ENCODE data around the gene TERT. TPM values are rescaled to one million over a fixed set of nuclear protein-coding genes. Genes with fewer than 3 reads are reported as not detected.

The TERT gene
- total RNA-seq, 4 donors from 2014 or later, result not detected

DNA sequence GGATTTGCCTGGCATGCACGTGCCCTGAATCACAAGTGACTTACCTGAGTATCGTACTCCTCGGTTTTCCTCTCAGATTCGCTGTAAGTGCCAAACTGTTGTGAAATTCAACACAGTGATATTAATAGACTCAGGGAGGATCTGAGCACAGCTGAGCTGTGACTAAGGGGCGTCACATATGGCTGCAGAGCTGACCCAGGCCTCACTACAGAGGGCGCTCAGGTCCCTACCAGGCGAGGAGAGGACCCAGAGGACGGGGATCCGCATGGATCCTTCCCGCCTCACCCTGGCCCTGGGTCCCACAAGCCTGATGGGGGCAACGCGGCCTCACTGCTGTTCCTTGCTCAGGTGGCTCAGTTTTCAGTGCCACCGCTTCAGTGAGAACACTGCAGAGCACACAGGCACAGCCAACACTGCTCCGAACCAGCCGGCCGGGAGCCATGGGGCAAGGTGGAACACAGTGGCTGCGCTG, 29.9 kb upstream of the TERT start:
- no peaks in the 10 kb centered on the region for H3K27me3 ChIP-seq
- no peak overlapping the region for H3K27ac ChIP-seq
- no peak overlapping the region for H3K4me3 ChIP-seq
- H3K4me1 ChIP-seq, result peaks cover 22% of the 10 kb centered on the region
- H3K9me3 ChIP-seq, result no peaks in the 10 kb centered on the region
- TF ChIP-seq EP300 (IDR thresholded peaks at IDR 0.05) (no peak), POLR2AphosphoS5 (IDR thresholded peaks at IDR 0.05) (no peak), POLR2A (IDR thresholded peaks at IDR 0.05) (no peak)
- TF ChIP-seq, protein P1, sequence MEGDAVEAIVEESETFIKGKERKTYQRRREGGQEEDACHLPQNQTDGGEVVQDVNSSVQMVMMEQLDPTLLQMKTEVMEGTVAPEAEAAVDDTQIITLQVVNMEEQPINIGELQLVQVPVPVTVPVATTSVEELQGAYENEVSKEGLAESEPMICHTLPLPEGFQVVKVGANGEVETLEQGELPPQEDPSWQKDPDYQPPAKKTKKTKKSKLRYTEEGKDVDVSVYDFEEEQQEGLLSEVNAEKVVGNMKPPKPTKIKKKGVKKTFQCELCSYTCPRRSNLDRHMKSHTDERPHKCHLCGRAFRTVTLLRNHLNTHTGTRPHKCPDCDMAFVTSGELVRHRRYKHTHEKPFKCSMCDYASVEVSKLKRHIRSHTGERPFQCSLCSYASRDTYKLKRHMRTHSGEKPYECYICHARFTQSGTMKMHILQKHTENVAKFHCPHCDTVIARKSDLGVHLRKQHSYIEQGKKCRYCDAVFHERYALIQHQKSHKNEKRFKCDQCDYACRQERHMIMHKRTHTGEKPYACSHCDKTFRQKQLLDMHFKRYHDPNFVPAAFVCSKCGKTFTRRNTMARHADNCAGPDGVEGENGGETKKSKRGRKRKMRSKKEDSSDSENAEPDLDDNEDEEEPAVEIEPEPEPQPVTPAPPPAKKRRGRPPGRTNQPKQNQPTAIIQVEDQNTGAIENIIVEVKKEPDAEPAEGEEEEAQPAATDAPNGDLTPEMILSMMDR (IDR thresholded peaks at IDR 0.05), result no peak
- H3K36me3 ChIP-seq, result peaks cover 63% of the 10 kb centered on the region
- peak; percentile 51 to 65 for DNase-seq (ENCODE audit: low spot score in 2 of 2)
- 85% methylated on average over 4 of the region's 17 CpGs for WGBS

DNA sequence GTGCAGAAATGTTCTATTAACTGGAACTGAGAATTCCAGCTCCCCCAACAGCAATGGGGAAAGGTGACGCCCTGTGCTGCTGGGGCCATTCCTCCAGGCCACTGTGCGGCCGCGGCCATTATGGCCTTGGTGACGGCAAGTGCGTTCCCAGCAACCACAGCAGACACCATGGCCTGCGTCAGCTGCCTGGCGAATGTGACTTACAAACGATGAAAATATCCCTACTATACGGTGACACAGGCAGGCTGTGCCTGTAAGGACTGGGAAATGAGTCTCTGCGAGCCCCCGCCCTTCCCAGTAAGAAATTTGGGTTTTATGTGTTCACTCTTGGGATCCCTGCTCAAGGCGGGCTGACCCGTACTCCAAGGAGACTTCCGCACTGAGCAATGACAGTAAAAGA, 29.4 kb upstream of the TERT start:
- Histone ChIP-seq H3K4me3 (no peak overlapping the region), H3K9me3 (no peaks in the 10 kb centered on the region), H3K36me3 (peaks cover 67% of the 10 kb centered on the region), H3K27ac (no peak overlapping the region), H3K27me3 (no peaks in the 10 kb centered on the region), H3K4me1 (peaks cover 17% of the 10 kb centered on the region)
- DNase-seq (ENCODE audit: low spot score in 2 of 2), result peak in 1 of 2 donors; percentile 66
- WGBS, result 98% methylated on average over 11 of the region's 15 CpGs
- TF ChIP-seq, protein P1 (IDR thresholded peaks at IDR 0.05), result no peak
- no peak for TF ChIP-seq POLR2A (IDR thresholded peaks at IDR 0.05)

DNA sequence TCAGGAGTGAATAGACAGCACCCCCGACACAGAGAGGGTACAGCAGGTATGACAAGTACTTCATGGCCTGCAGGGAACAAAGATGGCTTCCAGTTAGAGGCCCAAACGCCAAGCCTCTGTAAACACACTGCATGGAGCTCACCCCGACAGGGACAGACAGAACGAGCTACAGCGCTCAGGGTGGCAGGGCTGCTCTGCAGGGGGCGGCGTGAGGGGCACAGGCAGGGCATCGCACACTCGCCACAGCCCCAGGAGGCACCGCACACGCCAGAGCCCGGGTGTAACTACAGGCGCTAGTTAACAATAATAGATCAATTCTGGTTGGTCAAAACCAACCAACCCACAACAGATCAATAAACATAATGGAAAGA, 28.9 kb upstream of the TERT start:
- TF ChIP-seq POLR2AphosphoS5 (IDR thresholded peaks at IDR 0.05) (no peak), EP300 (IDR thresholded peaks at IDR 0.05) (no peak), POLR2A (IDR thresholded peaks at IDR 0.05) (no peak)
- TF ChIP-seq, protein P1 (IDR thresholded peaks at IDR 0.05), result no peak
- Histone ChIP-seq H3K27me3 (no peaks in the 10 kb centered on the region), H3K36me3 (peaks cover 72% of the 10 kb centered on the region), H3K27ac (no peak overlapping the region), H3K4me3 (no peak overlapping the region), H3K4me1 (peaks cover 12% of the 10 kb centered on the region), H3K9me3 (no peaks in the 10 kb centered on the region)
- WGBS, result 89% methylated on average over 12 of the region's 13 CpGs
- no peak for DNase-seq (ENCODE audit: low spot score in 2 of 2)

DNA sequence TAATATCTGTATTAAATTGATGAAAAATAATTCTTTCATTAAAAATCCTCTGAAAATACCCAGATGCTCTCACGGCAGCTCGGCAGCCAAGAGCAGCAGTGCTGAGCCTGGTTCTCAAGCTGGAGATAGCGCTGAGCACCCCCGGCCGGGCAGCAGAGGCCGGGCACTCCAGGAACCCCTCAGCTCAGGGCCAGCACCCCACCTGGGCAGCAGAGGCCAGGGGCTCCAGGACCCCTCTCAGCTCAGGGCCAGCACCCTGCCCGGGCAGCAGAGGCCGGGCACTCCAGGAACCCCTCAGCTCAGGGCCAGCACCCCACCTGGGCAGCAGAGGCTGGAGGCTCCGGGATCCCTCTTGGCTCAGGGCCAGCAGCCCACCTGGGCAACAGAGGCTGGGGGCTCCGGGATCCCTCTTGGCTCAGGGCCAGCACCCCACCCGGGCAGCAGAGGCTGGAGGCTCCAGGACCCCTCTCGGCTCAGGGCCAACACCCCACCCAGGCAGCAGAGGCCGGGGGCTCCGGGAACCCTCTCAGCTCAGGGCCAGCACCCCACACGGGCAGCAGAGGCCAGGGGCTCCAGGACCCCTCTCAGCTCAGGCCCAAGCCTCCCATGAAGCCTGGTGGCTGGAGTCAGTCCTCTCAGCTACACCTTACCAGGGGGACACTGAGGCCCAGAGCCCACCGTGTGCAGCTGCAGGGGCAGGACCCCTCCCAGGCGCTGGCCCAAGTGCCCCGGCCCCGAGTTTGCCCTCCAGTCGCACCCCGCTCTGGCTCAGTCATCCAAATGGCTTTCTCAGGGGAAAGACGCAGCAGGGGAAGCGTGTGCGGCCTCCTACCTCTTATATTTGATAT, 28.3 kb upstream of the TERT start:
- H3K9me3 ChIP-seq, result no peaks in the 10 kb centered on the region
- peaks cover 79% of the 10 kb centered on the region for H3K36me3 ChIP-seq
- H3K4me3 ChIP-seq, result no peak overlapping the region
- peaks cover 6% of the 10 kb centered on the region for H3K4me1 ChIP-seq
- peak; percentile 57 to 74 for DNase-seq (ENCODE audit: low spot score in 2 of 2)
- WGBS, result 83% methylated on average over 8 of the region's 24 CpGs
- TF ChIP-seq EP300 (IDR thresholded peaks at IDR 0.05) (no peak), POLR2A (IDR thresholded peaks at IDR 0.05) (no peak), POLR2AphosphoS5 (IDR thresholded peaks at IDR 0.05) (no peak)
- TF ChIP-seq, protein P1 (IDR thresholded peaks at IDR 0.05), result no peak
- H3K27ac ChIP-seq, result no peak overlapping the region
- H3K27me3 ChIP-seq, result no peaks in the 10 kb centered on the region

DNA sequence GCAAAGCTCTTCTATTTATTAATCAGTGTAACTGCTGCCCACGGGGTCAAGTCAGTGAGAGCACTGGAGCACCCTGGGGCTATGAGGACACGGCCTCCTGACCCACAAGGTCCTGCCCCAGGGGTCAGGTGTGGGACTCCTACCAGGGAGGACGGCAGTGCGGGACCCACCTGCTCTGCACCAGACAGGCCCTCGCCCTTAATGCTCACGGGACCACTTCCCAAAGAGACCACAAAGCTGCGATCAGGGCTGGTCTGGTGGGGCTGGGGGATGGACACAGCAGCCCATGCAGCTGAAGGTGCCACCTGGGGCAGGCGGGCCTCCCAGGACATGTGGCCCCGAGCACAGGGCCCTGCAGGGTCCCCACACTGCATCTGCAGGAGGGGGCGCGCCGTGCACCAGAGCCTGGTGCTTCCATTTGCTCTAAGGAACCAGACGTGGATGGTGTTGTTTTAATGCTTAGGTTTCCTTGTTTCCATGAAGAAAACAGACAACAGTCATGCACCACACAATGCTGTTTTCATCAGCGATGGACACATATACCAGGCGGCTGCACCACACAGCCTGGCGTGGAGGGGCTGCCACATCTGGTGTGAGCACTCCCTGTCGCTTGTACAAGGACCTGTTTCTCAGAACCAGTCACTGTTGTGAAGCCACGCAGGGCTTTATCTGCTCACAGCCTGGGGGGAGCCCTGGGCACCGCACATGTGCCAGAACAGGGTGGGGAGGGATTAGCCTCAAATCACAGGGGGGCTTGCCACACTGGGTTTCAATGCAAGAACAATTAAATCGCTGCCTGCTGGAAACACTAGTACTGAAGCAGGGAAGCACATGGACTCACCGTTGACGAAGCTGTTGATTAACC, 27.4 kb upstream of the TERT start:
- peaks cover 84% of the 10 kb centered on the region for H3K36me3 ChIP-seq
- TF ChIP-seq POLR2AphosphoS5 (IDR thresholded peaks at IDR 0.05) (no peak), EP300 (IDR thresholded peaks at IDR 0.05) (no peak), POLR2A (IDR thresholded peaks at IDR 0.05) (no peak)
- TF ChIP-seq, protein P1 (IDR thresholded peaks at IDR 0.05), result no peak
- WGBS, result 97% methylated on average over 13 of the region's 22 CpGs
- H3K4me1 ChIP-seq, result peaks cover 1% of the 10 kb centered on the region
- no peaks in the 10 kb centered on the region for H3K27me3 ChIP-seq
- H3K9me3 ChIP-seq, result no peaks in the 10 kb centered on the region
- no peak overlapping the region for H3K4me3 ChIP-seq
- no peak overlapping the region for H3K27ac ChIP-seq
- DNase-seq (ENCODE audit: low spot score in 2 of 2), result peak in 1 of 2 donors; percentile 68
